Mesenchymal stem cell (in vitro differentiated cells and primary cell): ENCODE data around the gene UNK.
A peak's percentile ranks its signal among the peaks of the same experiment; 100 is the strongest.
"Not testable (repeated sequence)": the region's sequence is repeated elsewhere in the genome, so short reads cannot be mapped to it uniquely, and the experiment has no call there.

ENCODE experiments used
- DNase-seq: peaks from one replicate; pipeline ENCODE4 v3.0.0-alpha.2; 2013
- H2AFZ ChIP-seq: one replicate; pipeline ENCODE4 v1.6.1; 2013; ENCODE audit warnings: low read depth, mild to moderate bottlenecking, control low read depth, inconsistent platforms, low read length, moderate library complexity
- H2AK5ac ChIP-seq: 2 replicates; pipeline ENCODE4 v1.6.1; 2013; ENCODE audit warnings: low read length, moderate library complexity, mild to moderate bottlenecking, inconsistent platforms; ENCODE audit not compliant: severe bottlenecking
- H2BK120ac ChIP-seq: one replicate; pipeline ENCODE4 v1.6.1; 2013; ENCODE audit warnings: low read depth, mild to moderate bottlenecking, inconsistent platforms, low read length, moderate library complexity
- H2BK12ac ChIP-seq, 2 experiments: one replicate each; pipeline ENCODE4 v1.6.1; 2013; ENCODE audit warnings: inconsistent platforms in 2 of 2, low read length in 2 of 2, mild to moderate bottlenecking in 2 of 2, moderate library complexity in 2 of 2, control low read depth in 1 of 2
- H2BK15ac ChIP-seq: one replicate; pipeline ENCODE4 v1.6.1; 2013; ENCODE audit warnings: mild to moderate bottlenecking, low read depth, inconsistent platforms; ENCODE audit not compliant: poor library complexity, severe bottlenecking
- H2BK5ac ChIP-seq: 2 replicates; pipeline ENCODE4 v1.6.1; 2013; ENCODE audit warnings: low read depth, mild to moderate bottlenecking, low read length, control low read depth, inconsistent platforms; ENCODE audit not compliant: poor library complexity, severe bottlenecking
- H3K14ac ChIP-seq, 2 experiments: one replicate each; pipeline ENCODE4 v1.6.1; 2013; ENCODE audit warnings: inconsistent platforms in 2 of 2, low read length in 2 of 2, control low read depth in 1 of 2, mild to moderate bottlenecking in 1 of 2, moderate library complexity in 1 of 2
- H3K18ac ChIP-seq, 2 experiments: one replicate each; pipeline ENCODE4 v1.6.1; 2013; ENCODE audit warnings: inconsistent platforms in 2 of 2, low read length in 2 of 2, control low read depth in 1 of 2, low read depth in 1 of 2, mild to moderate bottlenecking in 1 of 2
- H3K23ac ChIP-seq, 2 experiments: one replicate each; pipeline ENCODE4 v1.6.1; 2013; ENCODE audit warnings: inconsistent platforms in 2 of 2, low read length in 2 of 2, mild to moderate bottlenecking in 2 of 2, moderate library complexity in 2 of 2, control low read depth in 1 of 2
- H3K27ac ChIP-seq: 2 replicates; pipeline ENCODE4 v1.5.1; 2013; ENCODE audit warnings: mild to moderate bottlenecking, moderate library complexity, low read length, control low read depth, inconsistent platforms; ENCODE audit not compliant: poor library complexity, severe bottlenecking
- H3K27me3 ChIP-seq, 2 experiments: 2 replicates each; pipeline versions ENCODE4 v1.6.1 to v1.7.0; 2013; ENCODE audit warnings: low read length in 2 of 2, mild to moderate bottlenecking in 2 of 2, moderate library complexity in 2 of 2, control low read depth in 1 of 2, inconsistent platforms in 1 of 2; ENCODE audit not compliant: control insufficient read depth in 1 of 2, insufficient read depth in 1 of 2
- H3K36me3 ChIP-seq, 2 experiments: 2 replicates each; pipeline versions ENCODE4 v1.6.1 to v1.7.0; 2013; ENCODE audit warnings: low read length in 2 of 2, control low read depth in 1 of 2, inconsistent platforms in 1 of 2, low read depth in 1 of 2, mild to moderate bottlenecking in 1 of 2; ENCODE audit not compliant: insufficient read depth in 2 of 2, control insufficient read depth in 1 of 2
- H3K4ac ChIP-seq, 2 experiments: one replicate each; pipeline ENCODE4 v1.6.1; 2013; ENCODE audit warnings: inconsistent platforms in 2 of 2, low read length in 2 of 2, mild to moderate bottlenecking in 2 of 2, moderate library complexity in 2 of 2, control low read depth in 1 of 2, low read depth in 1 of 2
- H3K4me1 ChIP-seq: 2 replicates; pipeline ENCODE4 v1.6.1; 2013; ENCODE audit warnings: low read depth, low read length, control low read depth; ENCODE audit not compliant: control insufficient read depth, insufficient read depth
- H3K4me2 ChIP-seq: 2 replicates; pipeline ENCODE4 v1.6.1; 2013; ENCODE audit warnings: low read length, mild to moderate bottlenecking, inconsistent platforms; ENCODE audit not compliant: poor library complexity, severe bottlenecking
- H3K4me3 ChIP-seq, 2 experiments: 2 replicates each; pipeline versions ENCODE4 v1.5.1 to v1.7.0; 2013; ENCODE audit warnings: low read length in 2 of 2, mild to moderate bottlenecking in 2 of 2, control low read depth in 1 of 2, low read depth in 1 of 2; ENCODE audit not compliant: insufficient read depth in 1 of 2
- H3K79me1 ChIP-seq: replicated peaks from 2 replicates; pipeline ENCODE4 v1.6.1; 2013; ENCODE audit warnings: mild to moderate bottlenecking, control low read depth, low read length, inconsistent platforms; ENCODE audit not compliant: poor library complexity, severe bottlenecking
- H3K9ac ChIP-seq: 2 replicates; pipeline ENCODE4 v1.7.0; 2013; ENCODE audit warnings: mild to moderate bottlenecking, low read length, moderate library complexity
- H3K9me3 ChIP-seq: 2 replicates; pipeline ENCODE4 v1.7.0; 2013; ENCODE audit warnings: mild to moderate bottlenecking, low read length; ENCODE audit not compliant: control insufficient read depth
- H4K8ac ChIP-seq: one replicate; pipeline ENCODE4 v1.6.1; 2013; ENCODE audit warnings: inconsistent platforms, mild to moderate bottlenecking, low read length, moderate library complexity
- H4K91ac ChIP-seq: one replicate; pipeline ENCODE4 v1.6.1; 2013; ENCODE audit warnings: mild to moderate bottlenecking, low read length, inconsistent platforms
- WGBS: methylation state at CpG from one replicate; pipeline ENCODE4 v1.1.7; 2013; ENCODE audit warnings: mixed read lengths; 5-methylcytosine and 5-hydroxymethylcytosine counted together

UNK gene

DNA sequence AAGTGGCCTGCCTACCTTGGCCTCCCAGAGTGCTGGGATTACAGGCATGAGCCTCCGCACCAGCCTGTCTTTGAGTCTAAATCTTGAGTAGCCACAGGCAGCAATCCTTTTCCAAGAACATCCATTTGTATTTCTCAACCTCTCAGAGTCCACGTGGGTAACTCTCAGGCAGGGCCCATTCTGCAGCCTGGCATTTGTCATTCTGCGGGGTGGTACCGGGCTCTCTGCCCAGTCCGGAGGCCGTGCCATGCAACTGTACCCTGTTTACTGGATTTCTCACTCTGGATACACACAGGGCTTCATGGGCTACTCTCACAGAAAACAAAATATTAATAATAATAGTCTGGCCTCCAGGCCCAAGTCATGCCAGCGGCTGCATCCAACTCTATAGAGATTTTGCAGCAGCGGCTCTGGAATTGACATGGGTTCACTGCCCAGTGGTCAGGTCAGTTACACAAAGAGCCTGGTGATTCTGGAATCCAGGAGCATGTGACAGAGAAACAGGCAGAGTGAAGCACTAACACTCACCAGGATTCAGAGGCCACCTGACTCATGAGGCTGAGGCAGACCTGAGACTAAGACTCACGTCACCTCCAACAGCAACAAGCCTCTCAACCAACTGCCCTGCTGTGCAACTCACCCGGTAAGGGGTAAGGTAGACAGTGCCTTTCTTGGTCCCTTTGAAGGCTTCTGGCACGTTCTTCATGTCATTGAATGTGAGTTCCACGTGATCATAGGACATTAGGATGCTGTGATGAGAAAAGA, 66.5 kb downstream of the UNK start:
- Histone ChIP-seq H3K4me1 (peaks cover 11% of the 10 kb centered on the region), H2BK120ac (no peak overlapping the region), H3K4me2 (no peak overlapping the region), H3K79me1 (peaks cover 18% of the 10 kb centered on the region), H4K91ac (no peak overlapping the region), H3K18ac (no peak overlapping the region), H3K27ac (peak overlapping the region; percentile 22), H3K9ac (no peak overlapping the region), H2BK15ac (no peak overlapping the region), H3K23ac (no peak overlapping the region), H2AK5ac (no peak overlapping the region), H2AFZ (no peak overlapping the region), H4K8ac (no peak overlapping the region), H3K4ac (no peak overlapping the region), H3K4me3 (no peak overlapping the region), H3K9me3 (no peaks in the 10 kb centered on the region), H2BK12ac (no peak overlapping the region), H2BK5ac (no peak overlapping the region), H3K14ac (no peak overlapping the region), H3K27me3 (no peaks in the 10 kb centered on the region), H3K36me3 (peaks cover 52 to 61% of the 10 kb centered on the region in 2 experiments)
- no peak for DNase-seq
- WGBS, result 97% methylated on average over 12 of the region's 12 CpGs

DNA sequence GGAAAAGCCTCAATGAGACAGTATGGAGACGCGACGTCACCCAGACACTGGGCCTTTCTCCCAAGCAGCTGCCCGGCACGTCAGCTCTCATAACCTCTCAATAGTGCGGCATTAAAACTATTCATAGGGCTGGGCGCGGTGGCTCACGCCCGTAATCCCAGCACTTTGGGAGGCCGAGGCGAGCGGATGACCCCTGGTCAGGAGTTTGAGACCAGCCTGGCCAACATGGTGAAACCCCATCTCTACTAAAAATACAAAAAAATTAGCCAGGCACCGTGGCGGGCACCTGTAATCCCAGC, 67.0 kb downstream of the UNK start:
- H2AFZ ChIP-seq, H4K91ac ChIP-seq, H2BK5ac ChIP-seq: not testable (repeated sequence)

DNA sequence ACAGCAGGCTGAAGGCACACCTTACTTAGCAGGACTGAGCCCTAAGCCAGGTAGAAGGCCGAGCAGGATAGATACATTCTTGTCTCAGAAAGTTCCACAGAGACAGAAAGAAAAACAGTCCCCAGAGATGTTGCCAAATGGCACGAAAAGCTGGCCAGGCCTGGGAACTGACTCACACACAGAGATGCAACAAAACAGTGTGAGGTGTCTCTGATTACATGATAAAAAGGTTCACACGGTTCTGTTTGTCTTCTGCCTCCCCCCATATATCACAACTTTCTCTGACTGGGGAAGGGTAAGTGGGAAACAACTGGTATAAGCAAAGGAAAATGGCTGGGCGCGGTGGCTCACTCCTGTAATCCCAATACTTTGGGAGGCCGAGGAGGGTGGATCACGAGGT, 68.8 kb downstream of the UNK start:
- no peak overlapping the region for H3K23ac ChIP-seq
- H3K27me3 ChIP-seq, result no peaks in the 10 kb centered on the region
- H3K4me1 ChIP-seq, result peaks cover 9% of the 10 kb centered on the region
- H2BK15ac ChIP-seq, result no peak overlapping the region
- no peak overlapping the region for H3K4me2 ChIP-seq
- H3K79me1 ChIP-seq, result peaks cover 12% of the 10 kb centered on the region
- peak overlapping the region; percentile 94 for H3K9ac ChIP-seq
- no peak overlapping the region for H3K18ac ChIP-seq
- no peak overlapping the region for H2BK120ac ChIP-seq
- H3K4me3 ChIP-seq, result peak overlapping the region in 1 of 2 experiments; percentile 23
- H2AK5ac ChIP-seq, result peak overlapping the region; percentile 26
- H3K4ac ChIP-seq, result no peak overlapping the region
- no peak overlapping the region for H2AFZ ChIP-seq
- H4K8ac ChIP-seq, result no peak overlapping the region
- H3K14ac ChIP-seq, result no peak overlapping the region
- peak; percentile 88 for DNase-seq
- peaks cover 29 to 39% of the 10 kb centered on the region in 2 experiments for H3K36me3 ChIP-seq
- H4K91ac ChIP-seq, result no peak overlapping the region
- H2BK12ac ChIP-seq, result no peak overlapping the region
- H2BK5ac ChIP-seq, result no peak overlapping the region
- H3K9me3 ChIP-seq, result no peaks in the 10 kb centered on the region
- H3K27ac ChIP-seq, result peak overlapping the region; percentile 87
- WGBS, result 80% methylated on average over 2 of the region's 7 CpGs

More for the DNA sequence above, 67.0 kb downstream of the UNK start:
- H3K23ac ChIP-seq, H3K4me2 ChIP-seq, H2BK15ac ChIP-seq, DNase-seq, H3K9me3 ChIP-seq, H3K9ac ChIP-seq, H2BK120ac ChIP-seq, H2BK12ac ChIP-seq, H3K4me3 ChIP-seq, H3K27me3 ChIP-seq, H2AK5ac ChIP-seq, H3K14ac ChIP-seq, H4K8ac ChIP-seq, H3K18ac ChIP-seq, H3K4ac ChIP-seq, H3K4me1 ChIP-seq: not testable (repeated sequence)
- Histone ChIP-seq H3K79me1 (peaks cover 18% of the 10 kb centered on the region), H3K36me3 (peaks cover 47 to 57% of the 10 kb centered on the region in 2 experiments), H3K27ac (peak overlapping the region; percentile 9)
- 97% methylated on average over 15 of the region's 15 CpGs for WGBS

DNA sequence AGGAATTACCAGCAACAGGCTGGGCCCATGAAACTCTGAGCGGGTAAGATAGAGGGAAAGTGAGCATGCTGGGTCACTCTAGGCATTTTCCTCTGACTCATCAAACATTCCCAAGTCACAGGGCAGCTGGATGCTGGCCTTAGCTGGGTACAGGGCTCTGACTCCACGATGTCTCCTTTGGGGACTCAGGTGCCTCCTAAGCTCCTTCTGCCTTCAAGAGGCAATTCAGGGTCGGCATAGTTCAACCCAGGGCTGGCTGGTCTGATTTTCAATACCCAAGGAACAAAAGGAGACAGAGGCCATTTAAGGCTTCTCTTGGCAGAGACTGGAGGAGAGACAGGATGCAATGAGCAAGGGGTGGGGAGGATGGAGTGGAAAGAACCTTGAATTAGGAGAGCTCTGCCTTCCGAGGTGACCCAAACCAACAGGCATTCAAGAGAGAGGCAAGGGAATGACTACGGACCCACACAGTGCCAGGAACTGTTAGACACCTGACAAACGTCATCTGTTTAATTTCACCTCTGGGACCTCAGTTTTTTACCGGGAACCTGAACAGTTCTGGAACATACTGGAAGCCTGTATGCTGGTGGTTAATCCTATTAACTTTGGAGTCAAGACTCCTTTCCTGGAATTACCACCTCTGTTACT, 69.6 kb downstream of the UNK start:
- peak overlapping the region; percentile 31 to 65 for H3K4ac ChIP-seq

More for the DNA sequence above, 69.6 kb downstream of the UNK start:
- H2AK5ac ChIP-seq, result peak overlapping the region; percentile 28
- peak; percentile 91 for DNase-seq
- H3K27ac ChIP-seq, result peak overlapping the region; percentile 87
- H3K27me3 ChIP-seq, result no peaks in the 10 kb centered on the region
- H2BK120ac ChIP-seq, result no peak overlapping the region
- H3K9me3 ChIP-seq, result no peaks in the 10 kb centered on the region
- peak overlapping the region in 1 of 2 experiments; percentile 90 for H3K4me3 ChIP-seq
- WGBS, result 34% methylated on average over 7 of the region's 7 CpGs
- H3K9ac ChIP-seq, result peak overlapping the region; percentile 94
- H3K36me3 ChIP-seq, result peaks cover 21 to 31% of the 10 kb centered on the region in 2 experiments
- no peak overlapping the region for H4K91ac ChIP-seq
- no peak overlapping the region for H3K14ac ChIP-seq
- H2BK15ac ChIP-seq, result no peak overlapping the region
- H3K4me2 ChIP-seq, result peak overlapping the region; percentile 70
- H3K4me1 ChIP-seq, result peaks cover 9% of the 10 kb centered on the region
- no peak overlapping the region for H2AFZ ChIP-seq
- H3K18ac ChIP-seq, result peak overlapping the region in 1 of 2 experiments; percentile 18
- H4K8ac ChIP-seq, result no peak overlapping the region
- H2BK5ac ChIP-seq, result no peak overlapping the region
- H3K23ac ChIP-seq, result no peak overlapping the region
- H3K79me1 ChIP-seq, result peaks cover 10% of the 10 kb centered on the region
- H2BK12ac ChIP-seq, result no peak overlapping the region
